ENCODE data around the gene DENND1C.

The DENND1C gene

GRCh38 chr19:6529937-6530385 is 48.4 kb upstream of the DENND1C start:
- no peaks in the 10 kb centered on the region for H3K9me2 ChIP-seq (replicated peaks; ENCODE audit: low read depth, low read length)
- H3K79me2 ChIP-seq (ENCODE audit: insufficient read depth, low read length): no peaks in the 10 kb centered on the region
- TF ChIP-seq EZH2phosphoT487 (IDR thresholded peaks at IDR 0.05; ENCODE audit: borderline replicate concordance): no peak
- H3K4me2 ChIP-seq (ENCODE audit: low read depth, low read length, poor library complexity, severe bottlenecking): no peak overlapping the region
- no peaks in the 10 kb centered on the region for H3K9me3 ChIP-seq (ENCODE audit: insufficient read depth, low read depth, low read length)
- peaks cover 28% of the 10 kb centered on the region for H3K27me3 ChIP-seq (ENCODE audit: insufficient read depth, low read length, poor library complexity, severe bottlenecking)
- H3K4me1 ChIP-seq (ENCODE audit: insufficient read depth, low read length, poor library complexity, severe bottlenecking): peaks cover 6% of the 10 kb centered on the region
- H3F3A ChIP-seq (ENCODE audit: low read depth): no peaks in the 10 kb centered on the region
- no peak overlapping the region for H3K4me3 ChIP-seq (ENCODE audit: low read length, poor library complexity, severe bottlenecking)
- no peak overlapping the region for H2AFZ ChIP-seq (ENCODE audit: low read length)
- no peak overlapping the region for H3K9ac ChIP-seq (ENCODE audit: low read depth, low read length, poor library complexity, severe bottlenecking)
- no peaks in the 10 kb centered on the region for H3K36me3 ChIP-seq (ENCODE audit: insufficient read depth, low read length)
- no peaks in the 10 kb centered on the region for H4K20me1 ChIP-seq (ENCODE audit: insufficient read depth, low read length, poor library complexity, severe bottlenecking)

- Histone ChIP-seq H3K27me3 (ENCODE audit: insufficient read depth, low read length, poor library complexity, severe bottlenecking) (peaks cover 28% of the 10 kb centered on the region), H3K9ac (ENCODE audit: low read depth, low read length, poor library complexity, severe bottlenecking) (no peak overlapping the region), H4K20me1 (ENCODE audit: insufficient read depth, low read length, poor library complexity, severe bottlenecking) (no peaks in the 10 kb centered on the region), H2AFZ (ENCODE audit: low read length) (no peak overlapping the region), H3K79me2 (ENCODE audit: insufficient read depth, low read length) (no peaks in the 10 kb centered on the region), H3K9me2 (replicated peaks; ENCODE audit: low read depth, low read length) (no peaks in the 10 kb centered on the region), H3K4me1 (ENCODE audit: insufficient read depth, low read length, poor library complexity, severe bottlenecking) (peaks cover 6% of the 10 kb centered on the region), H3K4me2 (ENCODE audit: low read depth, low read length, poor library complexity, severe bottlenecking) (no peak overlapping the region), H3K9me3 (ENCODE audit: insufficient read depth, low read depth, low read length) (no peaks in the 10 kb centered on the region), H3K4me3 (ENCODE audit: low read length, poor library complexity, severe bottlenecking) (no peak overlapping the region), H3F3A (ENCODE audit: low read depth) (no peaks in the 10 kb centered on the region), H3K36me3 (ENCODE audit: insufficient read depth, low read length) (no peaks in the 10 kb centered on the region)
- TF ChIP-seq CTCF (conservative IDR thresholded peaks at IDR 0.05; ENCODE audit: low read length): no peak
- no peak for TF ChIP-seq EZH2phosphoT487 (IDR thresholded peaks at IDR 0.05; ENCODE audit: borderline replicate concordance)
These were observed 47.8 kb upstream of the DENND1C start for GRCh38 chr19:6529351-6529750.

- no peak for TF ChIP-seq CTCF (conservative IDR thresholded peaks at IDR 0.05; ENCODE audit: low read length)
- no peak for TF ChIP-seq EZH2phosphoT487 (IDR thresholded peaks at IDR 0.05; ENCODE audit: borderline replicate concordance)
- Histone ChIP-seq H3K4me3 (ENCODE audit: low read length, poor library complexity, severe bottlenecking) (no peak overlapping the region), H3K9me2 (replicated peaks; ENCODE audit: low read depth, low read length) (no peaks in the 10 kb centered on the region)
These were observed 47.0 kb upstream of the DENND1C start for GRCh38 chr19:6528544-6529121.

More at GRCh38 chr19:6528544-6529121, 47.0 kb upstream of the DENND1C start:
- no peak overlapping the region for H3K9ac ChIP-seq (ENCODE audit: low read depth, low read length, poor library complexity, severe bottlenecking)
- peaks cover 28% of the 10 kb centered on the region for H3K27me3 ChIP-seq (ENCODE audit: insufficient read depth, low read length, poor library complexity, severe bottlenecking)
- no peaks in the 10 kb centered on the region for H4K20me1 ChIP-seq (ENCODE audit: insufficient read depth, low read length, poor library complexity, severe bottlenecking)
- no peaks in the 10 kb centered on the region for H3K9me3 ChIP-seq (ENCODE audit: insufficient read depth, low read depth, low read length)
- H3K79me2 ChIP-seq (ENCODE audit: insufficient read depth, low read length): no peaks in the 10 kb centered on the region
- peaks cover 6% of the 10 kb centered on the region for H3K4me1 ChIP-seq (ENCODE audit: insufficient read depth, low read length, poor library complexity, severe bottlenecking)
- no peak overlapping the region for H3K4me2 ChIP-seq (ENCODE audit: low read depth, low read length, poor library complexity, severe bottlenecking)
- H3F3A ChIP-seq (ENCODE audit: low read depth): no peaks in the 10 kb centered on the region
- H3K36me3 ChIP-seq (ENCODE audit: insufficient read depth, low read length): no peaks in the 10 kb centered on the region
- no peak overlapping the region for H2AFZ ChIP-seq (ENCODE audit: low read length)

Data from Loucy (cell line).